ENCODE data around the gene C11orf54.
A peak's percentile ranks its signal among the peaks of the same experiment; 100 is the strongest.
"Not testable (repeated sequence)": the region's sequence is repeated elsewhere in the genome, so short reads cannot be mapped to it uniquely, and the experiment has no call there.

The C11orf54 gene

DNA sequence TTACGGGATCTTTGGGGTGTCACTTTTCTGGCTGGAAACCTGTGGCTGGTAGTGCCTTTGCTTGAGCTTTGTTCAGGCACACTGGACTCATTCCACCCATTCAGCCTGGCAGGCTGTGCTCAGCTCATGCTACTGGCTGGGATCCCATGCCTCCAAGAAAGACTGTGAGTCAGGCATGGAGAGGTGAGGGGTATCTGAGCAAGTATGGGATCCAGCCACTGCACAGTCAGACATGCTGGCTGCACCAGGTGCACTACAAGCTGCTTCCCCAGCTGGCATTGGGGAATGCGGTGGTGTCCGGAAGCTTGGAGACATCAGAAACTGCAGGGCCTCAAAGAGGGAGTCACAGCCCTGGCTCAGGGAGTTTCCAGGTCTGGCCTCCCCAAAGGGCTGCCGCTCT lies 30.7 kb downstream of the C11orf54 start:
- H3K4me3 ChIP-seq (ENCODE audit: low read depth, low read length) = no peak overlapping the region
- no peak for DNase-seq (ENCODE audit: low read depth, low spot score)
- in situ Hi-C loops (cut with HindIII; ENCODE audit: low sequenced_read_pairs) = no loop called here
- TF ChIP-seq, protein P1, sequence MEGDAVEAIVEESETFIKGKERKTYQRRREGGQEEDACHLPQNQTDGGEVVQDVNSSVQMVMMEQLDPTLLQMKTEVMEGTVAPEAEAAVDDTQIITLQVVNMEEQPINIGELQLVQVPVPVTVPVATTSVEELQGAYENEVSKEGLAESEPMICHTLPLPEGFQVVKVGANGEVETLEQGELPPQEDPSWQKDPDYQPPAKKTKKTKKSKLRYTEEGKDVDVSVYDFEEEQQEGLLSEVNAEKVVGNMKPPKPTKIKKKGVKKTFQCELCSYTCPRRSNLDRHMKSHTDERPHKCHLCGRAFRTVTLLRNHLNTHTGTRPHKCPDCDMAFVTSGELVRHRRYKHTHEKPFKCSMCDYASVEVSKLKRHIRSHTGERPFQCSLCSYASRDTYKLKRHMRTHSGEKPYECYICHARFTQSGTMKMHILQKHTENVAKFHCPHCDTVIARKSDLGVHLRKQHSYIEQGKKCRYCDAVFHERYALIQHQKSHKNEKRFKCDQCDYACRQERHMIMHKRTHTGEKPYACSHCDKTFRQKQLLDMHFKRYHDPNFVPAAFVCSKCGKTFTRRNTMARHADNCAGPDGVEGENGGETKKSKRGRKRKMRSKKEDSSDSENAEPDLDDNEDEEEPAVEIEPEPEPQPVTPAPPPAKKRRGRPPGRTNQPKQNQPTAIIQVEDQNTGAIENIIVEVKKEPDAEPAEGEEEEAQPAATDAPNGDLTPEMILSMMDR (IDR thresholded peaks at IDR 0.05; ENCODE audit: low read depth, low read length) = no peak

DNA sequence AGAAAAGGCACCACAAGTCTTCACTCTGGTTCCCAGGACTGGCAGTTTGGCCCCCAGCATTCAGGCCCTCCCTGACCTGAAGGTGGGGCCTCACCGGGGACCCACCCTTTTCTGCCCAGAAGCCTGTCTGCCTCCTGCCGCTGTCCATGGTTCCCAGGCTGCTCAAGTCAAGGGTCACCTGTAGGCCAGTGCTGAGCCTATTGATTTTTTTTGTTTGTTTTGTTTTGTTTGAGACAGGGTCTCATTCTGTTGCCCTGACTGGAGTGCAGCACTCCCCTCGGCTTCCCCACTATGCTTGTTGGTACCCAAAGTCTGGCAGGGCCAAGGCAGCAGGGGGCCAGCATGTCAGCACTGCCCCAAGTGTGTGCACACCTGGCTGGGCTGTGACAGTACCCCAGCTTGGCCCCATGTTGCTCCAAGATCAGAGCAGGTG lies 31.6 kb downstream of the C11orf54 start:
- H3K4me3 ChIP-seq (ENCODE audit: low read depth, low read length) = no peak overlapping the region
- TF ChIP-seq, protein P1 (IDR thresholded peaks at IDR 0.05; ENCODE audit: low read depth, low read length) = no peak
- in situ Hi-C loops (cut with HindIII; ENCODE audit: low sequenced_read_pairs) = no loop called here
- no peak for DNase-seq (ENCODE audit: low read depth, low spot score)

DNA sequence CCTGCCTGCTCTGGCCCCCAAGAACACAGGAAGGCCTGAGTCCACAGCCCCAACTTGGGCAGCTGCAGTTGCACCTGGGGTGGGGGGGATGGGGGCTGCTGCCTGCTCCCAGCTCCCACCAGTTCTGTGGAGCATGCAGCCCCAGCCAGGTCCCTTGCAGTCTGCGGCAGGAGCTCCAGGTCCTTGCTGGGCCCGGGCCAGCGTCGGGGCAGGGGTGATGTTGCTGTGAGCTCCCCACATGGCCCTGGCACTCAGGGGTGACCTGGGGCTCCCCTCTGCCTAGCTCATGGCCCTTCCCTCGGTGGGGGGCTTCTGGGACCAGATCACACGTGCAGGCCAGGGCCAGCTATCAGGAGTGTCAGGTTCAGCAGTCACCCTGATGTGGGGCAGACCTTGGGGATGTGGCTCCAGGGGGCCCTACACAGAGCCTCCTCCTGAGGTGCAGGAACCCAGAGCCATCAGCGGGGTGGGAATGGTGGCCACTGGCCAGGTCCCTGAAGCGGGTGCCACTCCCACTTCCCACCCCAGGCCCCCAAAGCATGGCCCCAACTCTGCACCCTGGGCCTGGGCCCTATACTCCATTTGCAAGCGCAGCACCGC lies 32.2 kb downstream of the C11orf54 start:
- in situ Hi-C loops (cut with HindIII; ENCODE audit: low sequenced_read_pairs) = no loop called here
- TF ChIP-seq, protein P1 (IDR thresholded peaks at IDR 0.05; ENCODE audit: low read depth, low read length) = no peak
- H3K4me3 ChIP-seq (ENCODE audit: low read depth, low read length) = no peak overlapping the region
- DNase-seq (ENCODE audit: low read depth, low spot score) = no peak

DNA sequence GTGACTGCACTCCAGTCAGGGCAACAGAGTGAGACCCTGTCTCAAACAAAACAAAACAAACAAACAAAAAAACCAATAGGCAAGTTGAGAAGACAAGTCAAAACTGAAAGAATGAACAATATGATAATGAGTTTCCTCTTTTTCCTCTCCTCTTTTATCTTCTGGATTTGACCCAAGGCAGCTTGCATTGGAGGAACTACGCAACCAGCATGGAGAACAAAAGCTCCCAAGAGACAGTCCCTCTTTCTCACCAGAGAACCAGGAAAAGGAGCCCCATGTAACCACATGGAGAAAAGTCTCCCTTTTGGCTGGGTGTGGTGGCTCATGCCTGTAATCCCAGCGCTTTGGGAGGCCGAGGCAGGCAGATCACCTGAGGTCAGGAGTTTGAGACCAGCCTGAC lies 33.1 kb downstream of the C11orf54 start:
- in situ Hi-C loops (cut with HindIII; ENCODE audit: low sequenced_read_pairs); DNase-seq (ENCODE audit: low read depth, low spot score); H3K4me3 ChIP-seq (ENCODE audit: low read depth, low read length): not testable (repeated sequence)

DNA sequence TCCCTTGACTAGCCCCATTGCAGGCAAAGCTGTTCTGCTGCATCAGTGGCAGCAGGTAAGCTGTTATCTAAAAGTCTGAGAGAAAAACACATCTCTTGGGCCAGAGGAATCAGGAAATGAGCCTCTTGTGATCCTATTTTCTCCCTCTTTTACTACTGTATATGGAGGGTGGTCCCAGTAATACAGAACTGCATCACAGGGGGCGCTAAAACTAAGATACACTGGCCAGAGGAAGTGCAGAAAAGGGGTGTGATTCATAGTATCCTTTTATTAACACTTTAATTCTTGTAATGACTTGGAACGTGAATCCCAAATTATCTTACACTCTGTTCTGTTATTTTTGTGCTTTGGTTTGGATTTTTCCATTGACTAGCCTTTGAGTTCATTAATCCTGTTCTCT lies 33.8 kb downstream of the C11orf54 start:
- in situ Hi-C loops (cut with HindIII; ENCODE audit: low sequenced_read_pairs) = no loop called here
- TF ChIP-seq, protein P1 (IDR thresholded peaks at IDR 0.05; ENCODE audit: low read depth, low read length) = peak; percentile 29
- H3K4me3 ChIP-seq (ENCODE audit: low read depth, low read length) = no peak overlapping the region
- no peak for DNase-seq (ENCODE audit: low read depth, low spot score)

DNA sequence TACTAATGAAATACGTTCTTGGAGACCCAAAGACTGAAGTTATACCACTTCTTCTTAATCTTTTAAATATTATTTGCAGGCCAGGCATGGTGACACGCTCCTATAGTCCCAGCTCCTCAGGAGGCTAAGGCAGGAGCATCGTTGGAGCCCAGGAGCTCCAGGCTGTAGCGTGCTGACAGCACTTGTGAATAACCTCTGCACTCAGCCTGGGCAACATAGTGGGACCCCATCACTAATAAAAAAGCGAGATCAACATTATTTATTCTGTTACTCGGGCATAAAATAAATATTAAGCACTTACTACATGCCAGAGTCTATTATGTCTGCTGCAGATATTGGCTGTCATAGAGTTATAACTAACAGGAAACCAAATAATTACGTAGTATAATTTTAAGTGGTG lies 41.9 kb downstream of the C11orf54 start:
- DNase-seq (ENCODE audit: low read depth, low spot score) = no peak
- TF ChIP-seq, protein P1 (IDR thresholded peaks at IDR 0.05; ENCODE audit: low read depth, low read length) = no peak
- peak overlapping the region; percentile 78 for H3K4me3 ChIP-seq (ENCODE audit: low read depth, low read length)
- in situ Hi-C loops (cut with HindIII; ENCODE audit: low sequenced_read_pairs) = no loop called here

DNA sequence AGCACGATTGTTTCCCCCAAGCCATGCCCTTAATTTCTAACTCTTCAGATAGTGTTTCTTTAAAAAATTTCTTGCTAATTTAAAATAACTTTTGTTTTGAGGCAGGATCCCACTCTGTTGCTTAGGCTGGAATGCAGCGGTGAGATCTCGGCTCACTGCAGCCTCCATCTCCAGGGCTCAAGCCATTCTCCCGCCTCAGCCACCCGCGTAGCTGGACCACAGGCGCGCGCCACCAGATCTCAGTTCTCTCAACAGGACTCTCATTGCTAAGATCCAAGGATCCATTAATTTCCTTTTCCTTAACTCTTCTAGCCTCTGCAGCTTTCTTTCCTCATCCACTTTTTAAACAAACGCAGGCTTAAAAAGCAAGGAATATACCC lies 42.3 kb downstream of the C11orf54 start:
- peak overlapping the region; percentile 78 for H3K4me3 ChIP-seq (ENCODE audit: low read depth, low read length)
- DNase-seq (ENCODE audit: low read depth, low spot score) = no peak
- in situ Hi-C loops (cut with HindIII; ENCODE audit: low sequenced_read_pairs) = no loop called here
- TF ChIP-seq, protein P1 (IDR thresholded peaks at IDR 0.05; ENCODE audit: low read depth, low read length) = no peak

Data from astrocyte of the spinal cord (primary cell).